GM10266 (cell line): ENCODE results near the gene IQGAP3.

Experiments used
- DNase-seq: peaks from one replicate; pipeline ENCODE4 v3.0.0; 2012; ENCODE audit errors: extremely low spot score
- CTCF ChIP-seq: IDR thresholded peaks from 2 replicates; pipeline ENCODE4 v1.5.1; 2012; ENCODE audit warnings: mild to moderate bottlenecking, low read depth; ENCODE audit not compliant: control insufficient read depth, insufficient read depth; ENCODE audit errors: missing control alignments

IQGAP3 gene

GRCh38 chr1:156586892-156587477 is 14.6 kb upstream of the IQGAP3 start:
- DNase-seq, result no peak
- no peak for TF ChIP-seq CTCF

GRCh38 chr1:156586323-156586722 is 14.0 kb upstream of the IQGAP3 start:
- no peak for TF ChIP-seq CTCF
- no peak for DNase-seq

- no peak for DNase-seq
- peak; percentile 40 for TF ChIP-seq CTCF
Measured at GRCh38 chr1:156584813-156585212, 12.4 kb upstream of the IQGAP3 start.

GRCh38 chr1:156583821-156584622 is 11.7 kb upstream of the IQGAP3 start:
- peak; percentile 84 for TF ChIP-seq CTCF
- DNase-seq, result peak; percentile 80

GRCh38 chr1:156582388-156583017 is 10.1 kb upstream of the IQGAP3 start:
- no peak for TF ChIP-seq CTCF
- DNase-seq, result no peak

- no peak for TF ChIP-seq CTCF
Measured at GRCh38 chr1:156581661-156582387, 9.5 kb upstream of the IQGAP3 start.

More at GRCh38 chr1:156581661-156582387, 9.5 kb upstream of the IQGAP3 start:
- DNase-seq, result no peak
